ENCODE measurements around the gene RPTOR. TPM values are rescaled to one million over a fixed set of nuclear protein-coding genes. Genes with fewer than 3 reads are reported as not detected.
"Not testable (repeated sequence)": the region's sequence is repeated elsewhere in the genome, so short reads cannot be mapped to it uniquely, and the experiment has no call there.

The RPTOR gene
- total RNA-seq, 3 donors from 2014 or later: 21.4 to 27.5 (median 23.6) TPM

GRCh38 chr17:80694992-80695912, 150.6 kb downstream of the RPTOR start:
- TF ChIP-seq CTCF (IDR thresholded peaks at IDR 0.05) (no peak), POLR2A (IDR thresholded peaks at IDR 0.05) (no peak), POLR2AphosphoS5 (IDR thresholded peaks at IDR 0.05) (no peak)
- DNase-seq (ENCODE audit: low spot score in 2 of 2): no peak
- Histone ChIP-seq H3K36me3 (no peaks in the 10 kb centered on the region), H3K27ac (no peak overlapping the region), H3K27me3 (no peaks in the 10 kb centered on the region), H3K9me3 (no peaks in the 10 kb centered on the region), H3K4me1 (no peaks in the 10 kb centered on the region), H3K4me3 (no peak overlapping the region)
- intact Hi-C loops (cut with DNase I; ENCODE audit: low total_unique reads): no loop called here

- Histone ChIP-seq H3K27ac (no peak overlapping the region), H3K4me1 (no peaks in the 10 kb centered on the region), H3K36me3 (no peaks in the 10 kb centered on the region), H3K4me3 (no peak overlapping the region), H3K9me3 (no peaks in the 10 kb centered on the region), H3K27me3 (no peaks in the 10 kb centered on the region)
- no peak for DNase-seq (ENCODE audit: low spot score in 2 of 2)
- TF ChIP-seq POLR2A (IDR thresholded peaks at IDR 0.05): no peak
- no peak for TF ChIP-seq POLR2AphosphoS5 (IDR thresholded peaks at IDR 0.05)
- intact Hi-C loops (cut with DNase I; ENCODE audit: low total_unique reads): no loop called here
Observed at GRCh38 chr17:80695979-80696378, 151.3 kb downstream of the RPTOR start.

- TF ChIP-seq POLR2A (IDR thresholded peaks at IDR 0.05) (no peak), CTCF (IDR thresholded peaks at IDR 0.05) (no peak), POLR2AphosphoS5 (IDR thresholded peaks at IDR 0.05) (no peak)
- Histone ChIP-seq H3K4me1 (no peaks in the 10 kb centered on the region), H3K4me3 (no peak overlapping the region), H3K9me3 (no peaks in the 10 kb centered on the region), H3K27me3 (no peaks in the 10 kb centered on the region), H3K36me3 (no peaks in the 10 kb centered on the region), H3K27ac (no peak overlapping the region)
- DNase-seq (ENCODE audit: low spot score in 2 of 2): no peak
- intact Hi-C loops (cut with DNase I; ENCODE audit: low total_unique reads): no loop called here
Observed at GRCh38 chr17:80696456-80696855, 151.8 kb downstream of the RPTOR start.

GRCh38 chr17:80696964-80697363, 152.3 kb downstream of the RPTOR start:
- H3K4me1 ChIP-seq: no peaks in the 10 kb centered on the region
- no peaks in the 10 kb centered on the region for H3K36me3 ChIP-seq
- no peak overlapping the region for H3K4me3 ChIP-seq
- no peak for DNase-seq (ENCODE audit: low spot score in 2 of 2)
- no peaks in the 10 kb centered on the region for H3K9me3 ChIP-seq
- intact Hi-C loops (cut with DNase I; ENCODE audit: low total_unique reads): no loop called here
- H3K27me3 ChIP-seq: no peaks in the 10 kb centered on the region
- TF ChIP-seq POLR2AphosphoS5 (IDR thresholded peaks at IDR 0.05): no peak
- TF ChIP-seq POLR2A (IDR thresholded peaks at IDR 0.05): no peak
- no peak for TF ChIP-seq CTCF (IDR thresholded peaks at IDR 0.05)
- H3K27ac ChIP-seq: no peak overlapping the region

GRCh38 chr17:80698297-80698696, 153.7 kb downstream of the RPTOR start:
- H3K4me3 ChIP-seq: no peak overlapping the region
- intact Hi-C loops (cut with DNase I; ENCODE audit: low total_unique reads): no loop called here
- H3K36me3 ChIP-seq: no peaks in the 10 kb centered on the region
- DNase-seq (ENCODE audit: low spot score in 2 of 2): no peak
- TF ChIP-seq CTCF (IDR thresholded peaks at IDR 0.05): no peak
- TF ChIP-seq POLR2A (IDR thresholded peaks at IDR 0.05): no peak
- TF ChIP-seq POLR2AphosphoS5 (IDR thresholded peaks at IDR 0.05): no peak
- H3K4me1 ChIP-seq: no peaks in the 10 kb centered on the region
- no peak overlapping the region for H3K27ac ChIP-seq
- no peaks in the 10 kb centered on the region for H3K27me3 ChIP-seq
- H3K9me3 ChIP-seq: no peaks in the 10 kb centered on the region

- H3K4me3 ChIP-seq; H3K27ac ChIP-seq; H3K4me1 ChIP-seq; DNase-seq (ENCODE audit: low spot score in 2 of 2); H3K27me3 ChIP-seq; H3K36me3 ChIP-seq; intact Hi-C loops (cut with DNase I; ENCODE audit: low total_unique reads); H3K9me3 ChIP-seq: not testable (repeated sequence)
Observed at GRCh38 chr17:80699205-80699604, 154.6 kb downstream of the RPTOR start.
